GM12878 (cell line): ENCODE results near the gene MXD1. TPM values are rescaled to one million over a fixed set of nuclear protein-coding genes. Genes with fewer than 3 reads are reported as not detected.

ENCODE experiments used
- EZH2 ChIP-seq: IDR thresholded peaks from 2 replicates; pipeline ENCODE4 v1.6.1; 2012; ENCODE audit warnings: low read depth, mild to moderate bottlenecking, control low read depth, inconsistent platforms, low read length, borderline replicate concordance; ENCODE audit not compliant: control insufficient read depth
- FOXK2 ChIP-seq: fragments of 450-650 bp; IDR thresholded peaks from 2 replicates; pipeline ENCODE4 v1.6.1; 2017; ENCODE audit warnings: mild to moderate bottlenecking, moderate library complexity
- KLF5 ChIP-seq: fragments of 450-650 bp; IDR thresholded peaks from 2 replicates; pipeline ENCODE4 v1.6.1; 2014; ENCODE audit warnings: mild to moderate bottlenecking; ENCODE audit not compliant: partially characterized antibody
- NFIC ChIP-seq: IDR thresholded peaks from 2 replicates; pipeline ENCODE4 v1.6.1; 2012; ENCODE audit warnings: low read depth, mild to moderate bottlenecking, inconsistent platforms, low read length, moderate library complexity
- SMAD1 ChIP-seq: fragments of 450-650 bp; IDR thresholded peaks from 2 replicates; pipeline ENCODE4 v1.6.1; 2018; ENCODE audit warnings: mild to moderate bottlenecking, low read depth; ENCODE audit not compliant: partially characterized antibody
- ZZZ3 ChIP-seq: IDR thresholded peaks from 2 replicates; pipeline ENCODE4 v1.6.1; 2011; ENCODE audit warnings: low read depth; ENCODE audit not compliant: control insufficient read depth, insufficient read length
- polyA plus RNA-seq, 11 experiments: library from polyadenylated mRNA; depleted of rRNA in 4 of 11; unstranded in 6 of 11; stranded (reverse) in 5 of 11; fragments of >200 nt; fragmentation: Nextera tagmentation in 4 of 11; fragmentation: Illumina TruSeq in 1 of 11; extraction: Ambion mirVana in 4 of 11; extraction: Trizol in 1 of 11; gene quantifications; 1 replicate in 1 of 11; 2 replicates in 10 of 11; pipeline versions ENCODE4 v1.2.1 to v1.2.3, GENCODE V29; 2011 to 2016; ENCODE audit warnings: inconsistent platforms in 2 of 11, missing spikeins in 2 of 11, low read depth in 1 of 11
- small RNA-seq: library from RNA; depleted of rRNA; stranded (forward); fragments of <200 nt; gene quantifications from one replicate; pipeline ENCODE3, GENCODE V24; 2014
- total RNA-seq, 4 experiments: library from RNA; depleted of rRNA in 3 of 4; stranded (reverse); fragments of >200 nt in 3 of 4; fragmentation: Illumina TruSeq in 1 of 4; extraction: Trizol in 1 of 4; gene quantifications; 2 replicates each; pipeline versions ENCODE4 v1.2.1 to v1.2.3, GENCODE V29; 2013 to 2021
- TF ChIP-seq, protein P1 (sequence below): fragments of 450-650 bp; IDR thresholded peaks from 2 replicates; pipeline ENCODE4 v1.6.1; 2017; ENCODE audit warnings: borderline replicate concordance

The MXD1 gene
- total and polyA plus RNA-seq, 10 of the 15 experiments (the other 5 are each of a cell fraction or from before 2014, with no cell fraction given) = 2.2 to 10.2 (median 3.3) TPM

DNA sequence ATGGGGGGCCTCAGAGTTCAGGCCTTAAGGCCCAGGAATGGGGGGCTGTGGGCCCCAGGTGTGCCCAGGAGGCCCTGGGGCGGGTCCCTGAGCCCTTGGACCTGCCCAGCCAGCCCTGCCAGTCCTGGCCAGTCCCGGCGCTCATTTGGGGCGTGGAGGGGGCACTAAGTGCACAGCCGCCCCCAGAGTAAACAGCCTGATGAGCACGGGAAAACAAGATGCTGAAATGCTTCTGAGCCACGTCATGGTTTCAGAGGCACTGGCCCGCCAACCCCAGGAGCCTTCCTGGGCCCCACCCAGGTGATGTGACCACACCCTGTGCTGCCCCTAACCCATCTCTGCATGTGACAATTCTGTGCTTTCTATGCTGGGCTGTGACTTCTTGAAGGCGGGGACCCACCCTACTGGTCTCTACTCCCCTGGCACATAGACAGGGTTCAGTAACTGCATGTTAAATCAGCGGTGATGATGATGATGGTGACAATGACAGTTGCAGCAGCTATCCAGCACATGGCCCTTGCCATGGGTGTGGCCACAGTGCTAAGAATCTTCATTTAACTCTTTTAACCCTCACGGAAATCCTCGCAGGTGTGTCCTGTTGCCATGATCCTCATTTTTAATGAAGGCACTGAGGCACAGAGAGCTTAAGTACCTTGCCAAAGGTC, 74.7 kb downstream of the MXD1 start (continued):
- TF ChIP-seq, protein P1, sequence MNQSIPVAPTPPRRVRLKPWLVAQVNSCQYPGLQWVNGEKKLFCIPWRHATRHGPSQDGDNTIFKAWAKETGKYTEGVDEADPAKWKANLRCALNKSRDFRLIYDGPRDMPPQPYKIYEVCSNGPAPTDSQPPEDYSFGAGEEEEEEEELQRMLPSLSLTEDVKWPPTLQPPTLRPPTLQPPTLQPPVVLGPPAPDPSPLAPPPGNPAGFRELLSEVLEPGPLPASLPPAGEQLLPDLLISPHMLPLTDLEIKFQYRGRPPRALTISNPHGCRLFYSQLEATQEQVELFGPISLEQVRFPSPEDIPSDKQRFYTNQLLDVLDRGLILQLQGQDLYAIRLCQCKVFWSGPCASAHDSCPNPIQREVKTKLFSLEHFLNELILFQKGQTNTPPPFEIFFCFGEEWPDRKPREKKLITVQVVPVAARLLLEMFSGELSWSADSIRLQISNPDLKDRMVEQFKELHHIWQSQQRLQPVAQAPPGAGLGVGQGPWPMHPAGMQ = no peak
- no peak for TF ChIP-seq KLF5
- no peak for TF ChIP-seq EZH2
- no peak for TF ChIP-seq SMAD1
- TF ChIP-seq FOXK2 = no peak
- no peak for TF ChIP-seq NFIC
- no peak for TF ChIP-seq ZZZ3

Small RNA genes within 50 kb of the gene (small RNA-seq; reads per million reads assigned to genes)
- gene RPL23AP92 = not detected

Other genes with a start within 250 kb of the MXD1 start
- gene ANXA4, start 173.0 kb upstream of the MXD1 start, total RNA-seq (2014; rRNA removed) = 59.3 and 60.0 TPM in 2 replicates
- gene ANXA4, start 173.0 kb upstream of the MXD1 start, total RNA-seq (2014; rRNA removed; fragmentation: Illumina TruSeq; extraction: Trizol) = 16.3 and 17.7 TPM in 2 replicates
- gene ANXA4, start 173.0 kb upstream of the MXD1 start, total RNA-seq (2021) = 57.5 and 64.2 TPM in 2 replicates
- 81.6 and 97.2 TPM in 2 replicates for gene ANXA4, start 173.0 kb upstream of the MXD1 start, polyA plus RNA-seq (2011; rRNA removed)
- gene ANXA4, start 173.0 kb upstream of the MXD1 start, polyA plus RNA-seq (2014; fragmentation: Illumina TruSeq; extraction: Trizol) = 57.9 and 74.3 TPM in 2 replicates
- gene ANXA4, start 173.0 kb upstream of the MXD1 start, polyA plus RNA-seq (2014; fragmentation: Nextera tagmentation; extraction: Ambion mirVana) = 10 to 100 TPM; 64.6 to 73.1 TPM
- gene ANXA4, start 173.0 kb upstream of the MXD1 start, polyA plus RNA-seq (2014; rRNA removed) = 78.8 and 94.3 TPM in 2 replicates
- gene ANXA4, start 173.0 kb upstream of the MXD1 start, polyA plus RNA-seq (2016; fragmentation: Nextera tagmentation; extraction: Ambion mirVana) = 10 to 100 TPM; 69.0 to 74.2 TPM
- gene GMCL1, start 85.4 kb upstream of the MXD1 start, total RNA-seq (2014; rRNA removed) = 9.9 and 12.6 TPM in 2 replicates
- 11.2 TPM in 2 replicates for gene GMCL1, start 85.4 kb upstream of the MXD1 start, total RNA-seq (2014; rRNA removed; fragmentation: Illumina TruSeq; extraction: Trizol)
- 10.3 and 13.4 TPM in 2 replicates for gene GMCL1, start 85.4 kb upstream of the MXD1 start, total RNA-seq (2021)
- gene GMCL1, start 85.4 kb upstream of the MXD1 start, polyA plus RNA-seq (2011; rRNA removed) = 15.9 and 23.8 TPM in 2 replicates
- gene GMCL1, start 85.4 kb upstream of the MXD1 start, polyA plus RNA-seq (2014; fragmentation: Illumina TruSeq; extraction: Trizol) = 13.6 and 16.3 TPM in 2 replicates
- 1 to 10 TPM; 3.7 to 4.8 TPM for gene GMCL1, start 85.4 kb upstream of the MXD1 start, polyA plus RNA-seq (2014; fragmentation: Nextera tagmentation; extraction: Ambion mirVana)
- 8.9 and 9.6 TPM in 2 replicates for gene GMCL1, start 85.4 kb upstream of the MXD1 start, polyA plus RNA-seq (2014; rRNA removed)
- 10 to 100 TPM; 18.8 to 21.4 TPM for gene GMCL1, start 85.4 kb upstream of the MXD1 start, polyA plus RNA-seq (2016; fragmentation: Nextera tagmentation; extraction: Ambion mirVana)
- 33.2 and 41.0 TPM in 2 replicates for gene SNRNP27, start 21.2 kb upstream of the MXD1 start, total RNA-seq (2014; rRNA removed)
- gene SNRNP27, start 21.2 kb upstream of the MXD1 start, total RNA-seq (2014; rRNA removed; fragmentation: Illumina TruSeq; extraction: Trizol) = 49.8 and 52.7 TPM in 2 replicates
- 35.6 and 37.4 TPM in 2 replicates for gene SNRNP27, start 21.2 kb upstream of the MXD1 start, total RNA-seq (2021)
- 52.1 and 88.6 TPM in 2 replicates for gene SNRNP27, start 21.2 kb upstream of the MXD1 start, polyA plus RNA-seq (2011; rRNA removed)
- 49.2 and 66.8 TPM in 2 replicates for gene SNRNP27, start 21.2 kb upstream of the MXD1 start, polyA plus RNA-seq (2014; fragmentation: Illumina TruSeq; extraction: Trizol)
- 10 to 100 TPM; 30.6 to 30.9 TPM for gene SNRNP27, start 21.2 kb upstream of the MXD1 start, polyA plus RNA-seq (2014; fragmentation: Nextera tagmentation; extraction: Ambion mirVana)
- 34.5 and 46.3 TPM in 2 replicates for gene SNRNP27, start 21.2 kb upstream of the MXD1 start, polyA plus RNA-seq (2014; rRNA removed)
- 10 to 100 TPM; 77.6 to 89.5 TPM for gene SNRNP27, start 21.2 kb upstream of the MXD1 start, polyA plus RNA-seq (2016; fragmentation: Nextera tagmentation; extraction: Ambion mirVana)
- 0.11 and 0.38 TPM in 2 replicates for gene ASPRV1, start 46.5 kb downstream of the MXD1 start, total RNA-seq (2014; rRNA removed)
- gene ASPRV1, start 46.5 kb downstream of the MXD1 start, total RNA-seq (2014; rRNA removed; fragmentation: Illumina TruSeq; extraction: Trizol) = 0.23 and 0.27 TPM in 2 replicates
- 0.53 and 0.59 TPM in 2 replicates for gene ASPRV1, start 46.5 kb downstream of the MXD1 start, total RNA-seq (2021)
- gene ASPRV1, start 46.5 kb downstream of the MXD1 start, polyA plus RNA-seq (2011; rRNA removed) = 0.97 and 1.1 TPM in 2 replicates
- 0.29 and 0.33 TPM in 2 replicates for gene ASPRV1, start 46.5 kb downstream of the MXD1 start, polyA plus RNA-seq (2014; fragmentation: Illumina TruSeq; extraction: Trizol)
- under 1 TPM; 0.11 to 0.16 TPM for gene ASPRV1, start 46.5 kb downstream of the MXD1 start, polyA plus RNA-seq (2014; fragmentation: Nextera tagmentation; extraction: Ambion mirVana)
- gene ASPRV1, start 46.5 kb downstream of the MXD1 start, polyA plus RNA-seq (2014; rRNA removed) = 0.37 and 0.44 TPM in 2 replicates
- under 1 TPM; 0.60 to 0.64 TPM for gene ASPRV1, start 46.5 kb downstream of the MXD1 start, polyA plus RNA-seq (2016; fragmentation: Nextera tagmentation; extraction: Ambion mirVana)
- 64.0 and 84.2 TPM in 2 replicates for gene PCBP1, start 172.4 kb downstream of the MXD1 start, total RNA-seq (2014; rRNA removed)
- 45.5 and 47.3 TPM in 2 replicates for gene PCBP1, start 172.4 kb downstream of the MXD1 start, total RNA-seq (2014; rRNA removed; fragmentation: Illumina TruSeq; extraction: Trizol)
- 494 and 497 TPM in 2 replicates for gene PCBP1, start 172.4 kb downstream of the MXD1 start, total RNA-seq (2021)
- 83.5 and 121 TPM in 2 replicates for gene PCBP1, start 172.4 kb downstream of the MXD1 start, polyA plus RNA-seq (2011; rRNA removed)
- gene PCBP1, start 172.4 kb downstream of the MXD1 start, polyA plus RNA-seq (2014; fragmentation: Illumina TruSeq; extraction: Trizol) = 304 and 338 TPM in 2 replicates
- 10 to 100 TPM; 24.4 to 28.9 TPM for gene PCBP1, start 172.4 kb downstream of the MXD1 start, polyA plus RNA-seq (2014; fragmentation: Nextera tagmentation; extraction: Ambion mirVana)
- gene PCBP1, start 172.4 kb downstream of the MXD1 start, polyA plus RNA-seq (2014; rRNA removed) = 221 and 272 TPM in 2 replicates
- 100 to 1,000 TPM; 138 to 259 TPM for gene PCBP1, start 172.4 kb downstream of the MXD1 start, polyA plus RNA-seq (2016; fragmentation: Nextera tagmentation; extraction: Ambion mirVana)